ENCODE results near the gene KIF5A.
"Not testable (repeated sequence)": the region's sequence is repeated elsewhere in the genome, so short reads cannot be mapped to it uniquely, and the experiment has no call there.

Gene KIF5A

GRCh38 chr12:57549909-57550640, at the start of gene KIF5A:
Gene KIF5A, plus strand, starts transcription at chr12:57550044. Its CDS starts 228 bp downstream, at chr12:57550272.
- DNase-seq, result no peak

- DNase-seq, result no peak
Observed at GRCh38 chr12:57500213-57500612, 49.6 kb upstream of the KIF5A start.

- not testable (repeated sequence) for DNase-seq
Observed at GRCh38 chr12:57502311-57502969, 47.4 kb upstream of the KIF5A start.

GRCh38 chr12:57506541-57506940, 43.3 kb upstream of the KIF5A start:
- DNase-seq, result not testable (repeated sequence)

GRCh38 chr12:57507796-57508195, 42.0 kb upstream of the KIF5A start:
- DNase-seq, result not testable (repeated sequence)

- DNase-seq, result no peak
Observed at GRCh38 chr12:57511161-57511560, 38.7 kb upstream of the KIF5A start.

- DNase-seq, result no peak
Observed at GRCh38 chr12:57511588-57512325, 38.1 kb upstream of the KIF5A start.

- DNase-seq, result no peak
Observed at GRCh38 chr12:57512665-57513064, 37.2 kb upstream of the KIF5A start.

- no peak for DNase-seq
Observed at GRCh38 chr12:57513266-57513665, 36.6 kb upstream of the KIF5A start.

GRCh38 chr12:57513677-57514076, 36.2 kb upstream of the KIF5A start:
- not testable (repeated sequence) for DNase-seq

- not testable (repeated sequence) for DNase-seq
Observed at GRCh38 chr12:57514246-57514645, 35.6 kb upstream of the KIF5A start.

GRCh38 chr12:57514720-57515407, 35.0 kb upstream of the KIF5A start:
- no peak for DNase-seq

- no peak for DNase-seq
Observed at GRCh38 chr12:57515408-57515933, 34.4 kb upstream of the KIF5A start.

GRCh38 chr12:57515934-57516541, 33.8 kb upstream of the KIF5A start:
- DNase-seq, result no peak

- DNase-seq, result no peak
Observed at GRCh38 chr12:57516617-57517153, 33.2 kb upstream of the KIF5A start.

- no peak for DNase-seq
Observed at GRCh38 chr12:57517187-57517586, 32.7 kb upstream of the KIF5A start.

GRCh38 chr12:57517718-57518117, 32.1 kb upstream of the KIF5A start:
- not testable (repeated sequence) for DNase-seq

GRCh38 chr12:57518176-57518919, 31.5 kb upstream of the KIF5A start:
- no peak for DNase-seq

GRCh38 chr12:57518920-57519795, 30.7 kb upstream of the KIF5A start:
- no peak for DNase-seq

- DNase-seq, result no peak
Observed at GRCh38 chr12:57519796-57520052, 30.1 kb upstream of the KIF5A start.
